ENCODE data around the gene PGLYRP3.

The PGLYRP3 gene

GRCh38 chr1:153355445-153356071 is 42.8 kb upstream of the PGLYRP3 start:
- TF ChIP-seq USF1 (IDR thresholded peaks at IDR 0.05), result no peak
- TF ChIP-seq RAD21 (IDR thresholded peaks at IDR 0.05; ENCODE audit: low read depth), result peak; percentile 77
- TF ChIP-seq YY1 (IDR thresholded peaks at IDR 0.05; ENCODE audit: low read depth), result no peak

- TF ChIP-seq MAX (IDR thresholded peaks at IDR 0.05) (no peak), TEAD4 (IDR thresholded peaks at IDR 0.05) (no peak), CREB1 (IDR thresholded peaks at IDR 0.05; ENCODE audit: low read depth) (no peak), CEBPB (IDR thresholded peaks at IDR 0.05) (no peak), ZBTB7A (IDR thresholded peaks at IDR 0.05; ENCODE audit: low read depth) (no peak), YY1 (IDR thresholded peaks at IDR 0.05; ENCODE audit: low read depth) (no peak), RAD21 (IDR thresholded peaks at IDR 0.05; ENCODE audit: low read depth) (no peak), EGR1 (IDR thresholded peaks at IDR 0.05) (no peak), EP300 (IDR thresholded peaks at IDR 0.05; ENCODE audit: borderline replicate concordance) (no peak), REST (IDR thresholded peaks at IDR 0.05; ENCODE audit: low read depth) (no peak), TCF12 (IDR thresholded peaks at IDR 0.05; ENCODE audit: low read depth) (no peak), USF1 (IDR thresholded peaks at IDR 0.05) (no peak)
These were observed 41.9 kb upstream of the PGLYRP3 start for GRCh38 chr1:153354515-153355193.

GRCh38 chr1:153353226-153353947 is 40.6 kb upstream of the PGLYRP3 start:
- TF ChIP-seq CREB1 (IDR thresholded peaks at IDR 0.05; ENCODE audit: low read depth) (no peak), RAD21 (IDR thresholded peaks at IDR 0.05; ENCODE audit: low read depth) (peak; percentile 45)

GRCh38 chr1:153352523-153352922 is 39.8 kb upstream of the PGLYRP3 start:
- TF ChIP-seq RAD21 (IDR thresholded peaks at IDR 0.05; ENCODE audit: low read depth) (peak; percentile 84), EP300 (IDR thresholded peaks at IDR 0.05; ENCODE audit: borderline replicate concordance) (no peak), REST (IDR thresholded peaks at IDR 0.05; ENCODE audit: low read depth) (no peak), ZBTB7A (IDR thresholded peaks at IDR 0.05; ENCODE audit: low read depth) (no peak)

- TF ChIP-seq REST (IDR thresholded peaks at IDR 0.05; ENCODE audit: low read depth), result no peak
- TF ChIP-seq MAX (IDR thresholded peaks at IDR 0.05), result no peak
- TF ChIP-seq EGR1 (IDR thresholded peaks at IDR 0.05), result no peak
- TF ChIP-seq EP300 (IDR thresholded peaks at IDR 0.05; ENCODE audit: borderline replicate concordance), result no peak
- no peak for TF ChIP-seq CREB1 (IDR thresholded peaks at IDR 0.05; ENCODE audit: low read depth)
- TF ChIP-seq NFIC (IDR thresholded peaks at IDR 0.05), result no peak
- no peak for TF ChIP-seq RAD21 (IDR thresholded peaks at IDR 0.05; ENCODE audit: low read depth)
- TF ChIP-seq FOXM1 (IDR thresholded peaks at IDR 0.05; ENCODE audit: borderline replicate concordance, low read depth), result no peak
- no peak for TF ChIP-seq ZBTB7A (IDR thresholded peaks at IDR 0.05; ENCODE audit: low read depth)
- TF ChIP-seq TAF1 (IDR thresholded peaks at IDR 0.05; ENCODE audit: low read depth), result no peak
- no peak for TF ChIP-seq TEAD4 (IDR thresholded peaks at IDR 0.05)
- TF ChIP-seq TCF12 (IDR thresholded peaks at IDR 0.05; ENCODE audit: low read depth), result no peak
- no peak for TF ChIP-seq YY1 (IDR thresholded peaks at IDR 0.05; ENCODE audit: low read depth)
- no peak for TF ChIP-seq CEBPB (IDR thresholded peaks at IDR 0.05)
- no peak for TF ChIP-seq USF1 (IDR thresholded peaks at IDR 0.05)
These were observed 37.7 kb upstream of the PGLYRP3 start for GRCh38 chr1:153350321-153350957.

All from Ishikawa (cell line).